Esophagus (tissue), 2 donors: ENCODE measurements around the gene SVBP. TPM values are rescaled to one million over a fixed set of nuclear protein-coding genes. Genes with fewer than 3 reads are reported as not detected.

Experiments
- H3K27ac ChIP-seq, 2 donors: one replicate each; pipeline ENCODE4 v1.5.1; 2013; ENCODE audit warnings: low read depth in 2 of 2, mild to moderate bottlenecking in 2 of 2, inconsistent platforms in 1 of 2, low read length in 1 of 2, moderate library complexity in 1 of 2
- H3K27me3 ChIP-seq, 2 donors: one replicate each; pipeline ENCODE4 v1.6.1; 2013; ENCODE audit warnings: low read length in 2 of 2, control low read depth in 1 of 2, mild to moderate bottlenecking in 1 of 2; ENCODE audit not compliant: insufficient read depth in 2 of 2, control insufficient read depth in 1 of 2
- H3K36me3 ChIP-seq, 2 donors: one replicate each; pipeline ENCODE4 v1.6.1; 2013; ENCODE audit warnings: low read length in 1 of 2; ENCODE audit not compliant: control insufficient read depth in 2 of 2, insufficient read depth in 2 of 2
- H3K4me1 ChIP-seq, 2 donors: one replicate each; pipeline ENCODE4 v1.6.1; 2013; ENCODE audit warnings: low read length in 1 of 2; ENCODE audit not compliant: control insufficient read depth in 2 of 2, insufficient read depth in 2 of 2
- H3K4me3 ChIP-seq, 2 donors: one replicate each; pipeline ENCODE4 v1.5.1; 2013; ENCODE audit warnings: low read length in 2 of 2, mild to moderate bottlenecking in 2 of 2, low read depth in 1 of 2, moderate library complexity in 1 of 2
- H3K9me3 ChIP-seq, 2 donors: one replicate each; pipeline ENCODE4 v1.6.1; 2013; ENCODE audit warnings: mild to moderate bottlenecking in 2 of 2, low read depth in 1 of 2, low read length in 1 of 2, moderate library complexity in 1 of 2; ENCODE audit not compliant: control insufficient read depth in 2 of 2, insufficient read depth in 1 of 2
- whole genome bisulfite sequencing, 2 donors: extraction: QIAGEN DNeasy Blood & Tissue Kit; methylation state at CpG; one replicate each; pipeline ENCODE4 v1.1.7; 2013; 5-methylcytosine and 5-hydroxymethylcytosine counted together
- polyA plus RNA-seq, 2 donors: library from polyadenylated mRNA; stranded (reverse); fragments of 200-250 nt; gene quantifications; one replicate each; pipeline ENCODE4 v1.2.3, GENCODE V29; 2013
- donor health status: healthy with polysubstance abuse.
- donor health status: Bipolar disorder and iron deficiency.

Gene SVBP
- polyA plus RNA-seq, 2 donors = 13.3 to 16.7 TPM

GRCh38 chr1:42759114-42759513 is 58.1 kb downstream of the SVBP start:
- Histone ChIP-seq H3K9me3 (no peaks in the 10 kb centered on the region), H3K27me3 (no peaks in the 10 kb centered on the region), H3K4me3 (no peak overlapping the region), H3K36me3 (peaks cover 0 to 22% of the 10 kb centered on the region in 2 donors), H3K27ac (no peak overlapping the region), H3K4me1 (no peaks in the 10 kb centered on the region)
- 74 to 81% methylated on average over 9 of the region's 9 CpGs for WGBS, 2 donors

GRCh38 chr1:42758641-42759040 is 58.6 kb downstream of the SVBP start:
- Histone ChIP-seq H3K27ac (no peak overlapping the region), H3K27me3 (no peaks in the 10 kb centered on the region), H3K4me3 (no peak overlapping the region), H3K9me3 (no peaks in the 10 kb centered on the region), H3K4me1 (no peaks in the 10 kb centered on the region), H3K36me3 (peaks cover 0 to 25% of the 10 kb centered on the region in 2 donors)
- WGBS, 2 donors = 80 to 84% methylated on average over 3 of the region's 3 CpGs

GRCh38 chr1:42757892-42758275 is 59.3 kb downstream of the SVBP start:
- Histone ChIP-seq H3K4me3 (no peak overlapping the region), H3K9me3 (no peaks in the 10 kb centered on the region), H3K4me1 (no peaks in the 10 kb centered on the region), H3K27me3 (no peaks in the 10 kb centered on the region), H3K36me3 (peaks cover 0 to 25% of the 10 kb centered on the region in 2 donors), H3K27ac (no peak overlapping the region)

Other genes with a start within 250 kb of the SVBP start
- 10 to 100 TPM; 44.9 to 48.9 TPM for gene PPIH, start 159.0 kb downstream of the SVBP start, polyA plus RNA-seq
- gene YBX1, start 135.0 kb downstream of the SVBP start, polyA plus RNA-seq = 100 to 1,000 TPM; 381 to 428 TPM
- gene CLDN19, start 77.2 kb downstream of the SVBP start, polyA plus RNA-seq = under 1 TPM in 1 of 2 donors, not detected in 1; 0.04 TPM
- 10 to 100 TPM in 1 of 2 donors, 1 to 10 TPM in 1; 6.4 to 11.4 TPM for gene P3H1, start 50.4 kb downstream of the SVBP start, polyA plus RNA-seq
- gene C1orf50, start 50.1 kb downstream of the SVBP start, polyA plus RNA-seq = 1 to 10 TPM; 2.5 to 3.8 TPM
- under 1 TPM; 0.01 to 0.04 TPM for gene TMEM269, start 32.4 kb downstream of the SVBP start, polyA plus RNA-seq
- 1 to 10 TPM; 5.1 to 5.8 TPM for gene ERMAP, start 275 bp downstream of the SVBP start, polyA plus RNA-seq
- gene ZNF691, start 29.2 kb upstream of the SVBP start, polyA plus RNA-seq = 1 to 10 TPM; 4.4 to 5.7 TPM
- gene SLC2A1, start 141.5 kb upstream of the SVBP start, polyA plus RNA-seq = 100 to 1,000 TPM in 1 of 2 donors, 10 to 100 TPM in 1; 70.3 to 115 TPM